K562 (cell line): Measurements from ENCODE around the gene CPZ. TPM values are rescaled to one million over a fixed set of nuclear protein-coding genes. Genes with fewer than 3 reads are reported as not detected.
A peak's percentile ranks its signal among the peaks of the same experiment; 100 is the strongest.

Experiments used
- ATAC-seq: fragments of 200-7000 bp; cut with Tn5 transposase; 3 replicates; pipeline ENCODE4 v1.9.1; 2020; ENCODE audit warnings: moderate library complexity
- BruUV-seq: library from RNA; stranded (reverse); fragments of 400-500 nt; replicated peaks from 2 replicates; lab custom pipeline; 2021; lab: Mats Ljungman, UMichigan
- CTCF ChIA-PET: fragments of 300-600 bp; formaldehyde crosslinking; extraction: SDS; loops from one replicate; lab custom pipeline; 2021; ENCODE audit warnings: low intra/inter-chr PET ratio; lab: Yijun Ruan, JAX
- POLR2A ChIA-PET: fragments of 300-600, 350-650 bp; sonication (Branson Sonifier 250); formaldehyde crosslinking; extraction: SDS; loops from one replicate; lab custom pipeline; 2021; ENCODE audit warnings: antibody characterized with exemption, inconsistent platforms; lab: Yijun Ruan, JAX
- DNase-seq, 4 experiments: peaks; one replicate each; pipeline versions ENCODE4 v3.0.0 to v3.0.0-alpha.2; 2011 to 2018; ENCODE audit warnings: low spot score in 3 of 4, mixed read lengths in 3 of 4; ENCODE audit errors: extremely low read depth in 1 of 4
- FAIRE-seq: peaks from 2 replicates; lab custom pipeline; 2011; peaks lifted over from hg19 to GRCh38; lab: Jason Lieb, UNC
- H2AFZ ChIP-seq: 2 replicates; pipeline ENCODE4 v1.6.0; 2011; ENCODE audit warnings: low read depth, low read length, control low read depth, inconsistent platforms
- H3K27ac ChIP-seq: fragments of 200-600 bp; 3 replicates; pipeline ENCODE4 v1.8.0; 2011; ENCODE audit warnings: low read depth, mild to moderate bottlenecking, control low read depth, inconsistent platforms, low read length, moderate library complexity, mixed read lengths; ENCODE audit errors: extremely low read depth
- H3K27me3 ChIP-seq, 2 experiments: fragments of 300-600 bp in 1 of 2; 2 replicates in 1 of 2; 3 replicates in 1 of 2; pipeline versions ENCODE4 v1.6.0 to v1.8.0; 2011; ENCODE audit warnings: inconsistent platforms in 2 of 2, low read length in 2 of 2, mild to moderate bottlenecking in 1 of 2, mixed read lengths in 1 of 2, moderate library complexity in 1 of 2; ENCODE audit not compliant: control insufficient read depth in 2 of 2, insufficient read depth in 2 of 2
- H3K36me3 ChIP-seq: fragments of 300-600 bp; 3 replicates; pipeline ENCODE4 v1.8.0; 2011; ENCODE audit warnings: mild to moderate bottlenecking, low read length, inconsistent platforms; ENCODE audit not compliant: control insufficient read depth, insufficient read depth
- H3K4me1 ChIP-seq, 2 experiments: fragments of 200-600 bp in 1 of 2; replicated peaks in 1 of 2; 2 replicates in 1 of 2; 3 replicates in 1 of 2; pipeline versions ENCODE4 v1.5.1 to v1.8.0; 2011; ENCODE audit warnings: inconsistent platforms in 2 of 2, low read length in 2 of 2, mild to moderate bottlenecking in 1 of 2, mixed read lengths in 1 of 2, moderate library complexity in 1 of 2; ENCODE audit not compliant: control insufficient read depth in 2 of 2, insufficient read depth in 2 of 2
- H3K4me2 ChIP-seq: 2 replicates; pipeline ENCODE4 v1.6.1; 2011; ENCODE audit warnings: low read length, control low read depth, inconsistent platforms, mixed read lengths; ENCODE audit not compliant: insufficient read depth
- H3K4me3 ChIP-seq: fragments of 200-600 bp; sonication (generic), shearing (Covaris generic); 2 replicates; pipeline ENCODE4 v1.5.1; 2016; ENCODE audit warnings: control low read depth, inconsistent platforms
- H3K79me2 ChIP-seq: fragments of 200-600 bp; 3 replicates; pipeline ENCODE4 v1.8.0; 2011; ENCODE audit warnings: low read length, inconsistent platforms; ENCODE audit not compliant: control insufficient read depth, insufficient read depth
- H3K9ac ChIP-seq, 2 experiments: 2 replicates each; pipeline versions ENCODE4 v1.6.0 to v1.6.1; 2011; ENCODE audit warnings: low read depth in 2 of 2, low read length in 2 of 2, control low read depth in 1 of 2, inconsistent platforms in 1 of 2, mild to moderate bottlenecking in 1 of 2, mixed read lengths in 1 of 2; ENCODE audit not compliant: insufficient read depth in 1 of 2
- H3K9me1 ChIP-seq: one replicate; pipeline ENCODE4 v1.6.0; 2011; ENCODE audit warnings: inconsistent platforms, mild to moderate bottlenecking, low read length, moderate library complexity; ENCODE audit not compliant: control insufficient read depth, insufficient read depth
- H3K9me3 ChIP-seq: replicated peaks from 2 replicates; pipeline ENCODE4 v1.5.1; 2011; ENCODE audit warnings: low read depth, low read length, inconsistent platforms; ENCODE audit not compliant: control insufficient read depth, insufficient read depth
- H4K20me1 ChIP-seq: replicated peaks from 2 replicates; pipeline ENCODE4 v1.6.1; 2011; ENCODE audit warnings: low read length, inconsistent platforms, mixed read lengths; ENCODE audit not compliant: control insufficient read depth, insufficient read depth
- CEBPB ChIP-seq: fragments of 450-650 bp; IDR thresholded peaks from 2 replicates; pipeline ENCODE4 v1.6.1; 2016; ENCODE audit warnings: missing genetic modification characterization, missing compliant biosample characterization
- TEAD2 ChIP-seq: fragments of 450-650 bp; IDR thresholded peaks from 2 replicates; pipeline ENCODE4 v1.6.1; 2016; ENCODE audit warnings: missing genetic modification characterization, control low read depth, missing compliant biosample characterization
- ZNF347 ChIP-seq: fragments of 450-650 bp; formaldehyde crosslinking; IDR thresholded peaks from 2 replicates; pipeline ENCODE4 v1.4.0; 2020; ENCODE audit warnings: low read depth, mild to moderate bottlenecking, moderate library complexity
- ZNF384 ChIP-seq: IDR thresholded peaks from 2 replicates; pipeline ENCODE4 v1.6.1; 2012; ENCODE audit warnings: low read depth, low read length, improper control_type of control experiment
- WGBS: fragments of 100-300 bp; shearing (Covaris generic); methylation state at CpG from one replicate; pipeline ENCODE4 v1.1.6; 2016; ENCODE audit warnings: low coverage, mixed read lengths; ENCODE audit not compliant: insufficient coverage; ENCODE audit errors: missing lambda C conversion rate; 5-methylcytosine and 5-hydroxymethylcytosine counted together
- in situ Hi-C: fragments of 300-500 bp; cut with MboI; formaldehyde crosslinking; loops from 4 replicates; pipeline ENCODE4 v1.15.0; 2018; ENCODE audit warnings: inconsistent platforms, mixed read lengths
- intact Hi-C: fragments of 100-400 bp; cut with micrococcal nuclease; formaldehyde crosslinking; loops from 2 replicates; pipeline ENCODE4 v1.14.2; 2022
- polyA plus RNA-seq, 8 experiments: library from polyadenylated mRNA; depleted of rRNA in 4 of 8; stranded (reverse) in 5 of 8; unstranded in 3 of 8; fragments of >200 nt; fragmentation: Nextera tagmentation in 2 of 8; fragmentation: Illumina TruSeq in 1 of 8; extraction: Ambion mirVana in 2 of 8; extraction: Trizol in 1 of 8; gene quantifications; 2 replicates each; pipeline versions ENCODE4 v1.2.1 to v1.2.3, GENCODE V29; 2011 to 2014; ENCODE audit warnings: inconsistent platforms in 1 of 8, missing spikeins in 1 of 8
- total RNA-seq, 7 experiments: library from RNA; depleted of rRNA in 6 of 7; stranded (reverse); fragments of >200 nt in 6 of 7; fragmentation: Illumina TruSeq in 2 of 7; extraction: Trizol in 2 of 7; gene quantifications; 2 replicates each; pipeline versions ENCODE4 v1.2.1 to v1.2.3, GENCODE V29; 2011 to 2021; ENCODE audit warnings: low replicate concordance in 1 of 7
- TF ChIP-seq, protein P1 (sequence below): fragments of 450-650 bp; IDR thresholded peaks from 2 replicates; pipeline ENCODE4 v1.6.1; 2017; ENCODE audit warnings: antibody characterized with exemption

Gene CPZ
- total and polyA plus RNA-seq, 9 of the 15 experiments (the other 6 are each of a cell fraction or from before 2014, with no cell fraction given), result 0.06 to 2.2 (median 1.2) TPM; not detected in 1

DNA sequence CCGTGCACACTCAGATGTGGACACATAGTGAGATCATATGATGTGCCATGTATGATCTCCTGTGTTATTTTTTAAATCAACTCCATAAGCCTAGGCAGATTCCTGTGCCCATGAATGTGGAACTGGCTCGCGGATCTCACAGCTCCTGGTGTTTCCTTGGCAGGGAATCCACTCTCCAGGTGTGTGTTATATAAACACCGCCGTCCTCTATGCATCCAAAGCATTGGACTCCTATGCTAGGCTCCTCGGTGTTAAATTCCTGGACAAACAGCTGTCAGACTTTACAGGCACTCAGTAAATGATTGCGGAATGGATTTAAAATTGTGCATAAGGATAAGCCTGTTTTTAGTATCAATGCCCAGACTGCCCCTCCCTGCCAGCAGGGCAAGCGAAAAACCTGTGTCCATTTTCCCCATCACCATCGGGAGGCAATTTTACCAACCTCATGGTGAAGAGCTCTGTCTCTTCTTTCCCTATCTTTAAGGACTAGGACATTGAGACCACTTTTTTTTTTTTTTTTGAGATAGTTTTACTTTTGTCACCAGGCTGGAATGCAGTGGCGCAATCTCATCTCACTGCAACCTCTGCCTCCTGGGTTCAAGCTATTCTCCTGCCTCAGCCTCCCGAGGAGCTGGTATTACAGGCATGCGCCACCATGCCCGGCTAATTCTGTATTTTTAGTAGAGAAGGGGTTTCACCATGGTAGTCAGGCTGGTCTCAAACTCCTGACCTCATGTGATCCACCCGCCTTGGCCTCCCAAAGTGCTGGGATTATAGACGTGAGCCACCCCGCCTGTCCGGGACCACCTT, 36.0 kb upstream of the CPZ start:
- Histone ChIP-seq H3K27ac (no peak overlapping the region), H3K27me3 (peaks cover 0 to 27% of the 10 kb centered on the region in 2 experiments; a peak in 3 of 5 replicates), H3K9me3 (no peaks in the 10 kb centered on the region), H3K9me1 (no peaks in the 10 kb centered on the region), H3K79me2 (no peaks in the 10 kb centered on the region), H3K4me3 (no peak overlapping the region), H4K20me1 (no peaks in the 10 kb centered on the region; the same call in 1 of the 2 replicates), H3K9ac (no peak overlapping the region), H3K4me1 (peaks cover 0 to 6% of the 10 kb centered on the region in 2 experiments; a peak in 1 of 5 replicates), H2AFZ (no peak overlapping the region), H3K36me3 (no peaks in the 10 kb centered on the region), H3K4me2 (no peak overlapping the region)
- POLR2A ChIA-PET, result interaction anchor here (0.6 to 0.7 kb wide), 2 partner anchors 9 to 213 kb away, joined by 3 read pairs; no protein-coding TSS in a partner anchor
- CTCF ChIA-PET, result no interaction called here
- no TSS peak for BruUV-seq
- DNase-seq (no peak), ATAC-seq (no peak), FAIRE-seq (no peak)
- WGBS, result 26% methylated on average over 17 of the region's 17 CpGs
- in situ Hi-C loops, result loop anchor here (5.0 kb wide), 1 partner anchor 79 kb away; no protein-coding TSS in a partner anchor
- TF ChIP-seq, protein P1, sequence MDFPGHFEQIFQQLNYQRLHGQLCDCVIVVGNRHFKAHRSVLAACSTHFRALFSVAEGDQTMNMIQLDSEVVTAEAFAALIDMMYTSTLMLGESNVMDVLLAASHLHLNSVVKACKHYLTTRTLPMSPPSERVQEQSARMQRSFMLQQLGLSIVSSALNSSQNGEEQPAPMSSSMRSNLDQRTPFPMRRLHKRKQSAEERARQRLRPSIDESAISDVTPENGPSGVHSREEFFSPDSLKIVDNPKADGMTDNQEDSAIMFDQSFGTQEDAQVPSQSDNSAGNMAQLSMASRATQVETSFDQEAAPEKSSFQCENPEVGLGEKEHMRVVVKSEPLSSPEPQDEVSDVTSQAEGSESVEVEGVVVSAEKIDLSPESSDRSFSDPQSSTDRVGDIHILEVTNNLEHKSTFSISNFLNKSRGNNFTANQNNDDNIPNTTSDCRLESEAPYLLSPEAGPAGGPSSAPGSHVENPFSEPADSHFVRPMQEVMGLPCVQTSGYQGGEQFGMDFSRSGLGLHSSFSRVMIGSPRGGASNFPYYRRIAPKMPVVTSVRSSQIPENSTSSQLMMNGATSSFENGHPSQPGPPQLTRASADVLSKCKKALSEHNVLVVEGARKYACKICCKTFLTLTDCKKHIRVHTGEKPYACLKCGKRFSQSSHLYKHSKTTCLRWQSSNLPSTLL, result no peak
- TF ChIP-seq ZNF347 (CRISPR knock-in tag), result no peak
- TF ChIP-seq ZNF384, result peak; percentile 29; the same call in 1 of the 2 replicates
- TF ChIP-seq CEBPB (tag), result peak; percentile 75
- TF ChIP-seq TEAD2, result peak; percentile 74; the same call in 1 of the 2 replicates
- intact Hi-C loops, result no loop called here
